ENCODE measurements around the gene TOLLIP.

The TOLLIP gene

GRCh38 chr11:1229471-1230120, 79.8 kb downstream of the TOLLIP start:
- TF ChIP-seq, protein P1, sequence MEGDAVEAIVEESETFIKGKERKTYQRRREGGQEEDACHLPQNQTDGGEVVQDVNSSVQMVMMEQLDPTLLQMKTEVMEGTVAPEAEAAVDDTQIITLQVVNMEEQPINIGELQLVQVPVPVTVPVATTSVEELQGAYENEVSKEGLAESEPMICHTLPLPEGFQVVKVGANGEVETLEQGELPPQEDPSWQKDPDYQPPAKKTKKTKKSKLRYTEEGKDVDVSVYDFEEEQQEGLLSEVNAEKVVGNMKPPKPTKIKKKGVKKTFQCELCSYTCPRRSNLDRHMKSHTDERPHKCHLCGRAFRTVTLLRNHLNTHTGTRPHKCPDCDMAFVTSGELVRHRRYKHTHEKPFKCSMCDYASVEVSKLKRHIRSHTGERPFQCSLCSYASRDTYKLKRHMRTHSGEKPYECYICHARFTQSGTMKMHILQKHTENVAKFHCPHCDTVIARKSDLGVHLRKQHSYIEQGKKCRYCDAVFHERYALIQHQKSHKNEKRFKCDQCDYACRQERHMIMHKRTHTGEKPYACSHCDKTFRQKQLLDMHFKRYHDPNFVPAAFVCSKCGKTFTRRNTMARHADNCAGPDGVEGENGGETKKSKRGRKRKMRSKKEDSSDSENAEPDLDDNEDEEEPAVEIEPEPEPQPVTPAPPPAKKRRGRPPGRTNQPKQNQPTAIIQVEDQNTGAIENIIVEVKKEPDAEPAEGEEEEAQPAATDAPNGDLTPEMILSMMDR (IDR thresholded peaks at IDR 0.05; ENCODE audit: borderline replicate concordance, insufficient read depth, low read depth, low read length): no peak
- H3K4me3 ChIP-seq (ENCODE audit: low read depth, low read length): no peak overlapping the region

DNA sequence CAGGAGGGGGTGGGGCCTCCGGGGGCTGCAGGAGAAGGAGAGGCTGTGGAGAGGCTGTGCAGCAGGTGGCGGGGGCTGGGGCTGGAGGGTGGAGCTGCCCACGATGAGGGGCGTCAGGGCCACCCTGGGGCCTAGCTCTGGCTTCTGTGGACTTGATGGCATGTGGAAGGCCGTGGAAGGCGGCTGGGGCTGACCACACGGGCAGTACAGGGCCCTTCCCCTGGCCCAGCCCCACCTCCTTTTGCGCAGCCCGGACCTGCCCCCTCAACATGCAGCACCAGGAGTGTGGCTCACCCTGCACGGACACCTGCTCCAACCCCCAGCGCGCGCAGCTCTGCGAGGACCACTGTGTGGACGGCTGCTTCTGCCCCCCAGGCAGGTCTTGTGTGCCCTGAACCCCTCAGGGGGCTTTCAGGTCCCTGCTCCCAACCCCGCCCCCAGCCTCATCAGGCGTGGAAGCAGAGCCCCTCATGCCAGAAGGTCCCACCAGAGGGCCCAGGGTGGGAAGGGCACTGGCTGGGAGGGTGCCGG, 80.4 kb downstream of the TOLLIP start:
- TF ChIP-seq, protein P1 (IDR thresholded peaks at IDR 0.05; ENCODE audit: borderline replicate concordance, insufficient read depth, low read depth, low read length): no peak
- no peak overlapping the region for H3K4me3 ChIP-seq (ENCODE audit: low read depth, low read length)

DNA sequence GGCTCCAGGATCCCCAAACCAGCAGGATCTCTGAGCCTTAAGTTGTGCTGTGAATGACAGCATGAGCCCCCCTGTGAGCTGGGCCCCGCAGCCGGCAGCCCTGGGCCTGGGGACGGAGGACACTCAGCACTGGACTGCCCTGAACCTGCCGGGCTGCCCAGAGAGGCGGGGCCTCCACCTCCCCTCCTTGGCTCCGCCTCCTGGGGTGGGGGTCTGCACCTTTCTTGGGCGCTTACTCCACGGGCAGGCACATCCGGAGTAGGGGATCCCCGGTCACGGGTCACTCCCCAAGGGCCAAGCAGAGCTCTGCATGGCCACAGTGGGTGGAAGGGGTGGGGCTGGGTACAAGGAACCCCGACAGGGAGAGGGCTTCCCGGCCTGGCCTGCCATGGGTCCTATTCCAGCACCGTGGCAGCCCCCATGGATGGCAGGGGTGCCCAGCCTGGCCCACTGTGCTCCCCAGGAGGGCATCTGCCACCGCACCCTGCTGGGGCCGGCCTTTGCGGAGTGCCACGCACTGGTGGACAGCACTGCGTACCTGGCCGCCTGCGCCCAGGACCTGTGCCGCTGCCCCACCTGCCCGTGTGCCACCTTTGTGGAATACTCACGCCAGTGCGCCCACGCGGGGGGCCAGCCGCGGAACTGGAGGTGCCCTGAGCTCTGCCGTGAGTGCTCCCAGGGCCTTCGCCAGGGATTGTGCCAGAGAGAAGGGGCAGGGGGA, 81.2 kb downstream of the TOLLIP start:
- H3K4me3 ChIP-seq (ENCODE audit: low read depth, low read length): no peak overlapping the region
- TF ChIP-seq, protein P1 (IDR thresholded peaks at IDR 0.05; ENCODE audit: borderline replicate concordance, insufficient read depth, low read depth, low read length): no peak

DNA sequence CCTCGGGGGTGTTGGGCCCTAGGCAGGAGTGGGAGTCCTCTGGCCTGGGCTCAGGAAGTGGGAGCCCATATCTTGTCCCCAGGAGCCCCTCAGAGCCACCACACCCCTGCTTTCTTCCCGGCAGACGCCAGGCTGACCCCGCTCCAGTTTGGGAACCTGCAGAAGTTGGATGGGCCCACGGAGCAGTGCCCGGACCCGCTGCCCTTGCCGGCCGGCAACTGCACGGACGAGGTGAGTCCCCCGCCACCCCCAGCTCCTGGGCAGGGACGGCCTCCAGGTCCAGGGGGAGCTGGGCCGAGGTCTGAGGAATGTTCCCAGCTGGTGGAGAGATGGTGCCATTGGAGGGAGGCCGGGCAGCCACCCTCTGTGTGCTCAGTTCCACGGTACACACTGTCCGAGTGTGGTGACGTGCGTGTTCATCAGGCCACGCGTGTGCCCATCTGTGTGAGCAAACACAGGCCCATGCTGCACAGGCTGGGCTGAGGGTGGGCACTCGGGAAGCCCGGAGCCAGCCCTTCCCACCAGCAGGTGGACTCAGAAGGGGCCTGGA, 81.8 kb downstream of the TOLLIP start:
- no peak overlapping the region for H3K4me3 ChIP-seq (ENCODE audit: low read depth, low read length)
- TF ChIP-seq, protein P1 (IDR thresholded peaks at IDR 0.05; ENCODE audit: borderline replicate concordance, insufficient read depth, low read depth, low read length): no peak

DNA sequence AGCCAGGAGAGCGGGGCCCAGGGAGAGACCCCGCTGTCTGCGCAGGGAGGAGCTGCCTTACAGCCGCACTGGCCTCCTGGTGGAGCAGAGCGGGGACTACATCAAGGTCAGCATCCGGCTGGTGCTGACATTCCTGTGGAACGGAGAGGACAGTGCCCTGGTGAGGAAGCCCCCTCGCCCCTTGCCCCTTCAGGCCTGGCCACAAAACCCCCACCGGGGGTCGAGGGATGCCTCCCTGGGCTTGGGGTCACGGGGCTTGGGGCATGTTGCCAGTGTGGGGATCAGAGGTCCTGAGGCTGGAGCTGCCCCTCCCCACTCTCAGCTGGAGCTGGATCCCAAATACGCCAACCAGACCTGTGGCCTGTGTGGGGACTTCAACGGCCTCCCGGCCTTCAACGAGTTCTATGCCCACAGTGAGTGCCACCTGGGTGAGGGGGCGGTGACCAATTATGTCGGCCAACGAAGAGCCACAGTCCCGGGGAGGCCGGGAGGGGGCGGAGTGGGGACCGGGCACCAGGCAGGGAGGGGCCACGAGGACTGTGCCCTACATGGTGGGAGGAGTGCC, 82.4 kb downstream of the TOLLIP start:
- H3K4me3 ChIP-seq (ENCODE audit: low read depth, low read length): no peak overlapping the region
- TF ChIP-seq, protein P1 (IDR thresholded peaks at IDR 0.05; ENCODE audit: borderline replicate concordance, insufficient read depth, low read depth, low read length): no peak

- no peak overlapping the region for H3K4me3 ChIP-seq (ENCODE audit: low read depth, low read length)
- TF ChIP-seq, protein P1 (IDR thresholded peaks at IDR 0.05; ENCODE audit: borderline replicate concordance, insufficient read depth, low read depth, low read length): peak; percentile 13; the same call in 1 of the 2 replicates
Observed at GRCh38 chr11:1226226-1226985, 83.0 kb downstream of the TOLLIP start.
